HG03280 (cell line): Measurements from ENCODE around the gene FGFRL1.
A peak's percentile ranks its signal among the peaks of the same experiment; 100 is the strongest.

Experiments
- ATAC-seq: cut with Tn5 transposase; IDR thresholded peaks from one replicate; pipeline ENCODE4 v1.9.1; 2021; ENCODE audit warnings: mild to moderate bottlenecking, moderate library complexity; ENCODE audit not compliant: unreplicated experiment

Gene FGFRL1

GRCh38 chr4:1021386-1022050, 10.1 kb downstream of the FGFRL1 start:
- ATAC-seq, result peak; percentile 62

DNA sequence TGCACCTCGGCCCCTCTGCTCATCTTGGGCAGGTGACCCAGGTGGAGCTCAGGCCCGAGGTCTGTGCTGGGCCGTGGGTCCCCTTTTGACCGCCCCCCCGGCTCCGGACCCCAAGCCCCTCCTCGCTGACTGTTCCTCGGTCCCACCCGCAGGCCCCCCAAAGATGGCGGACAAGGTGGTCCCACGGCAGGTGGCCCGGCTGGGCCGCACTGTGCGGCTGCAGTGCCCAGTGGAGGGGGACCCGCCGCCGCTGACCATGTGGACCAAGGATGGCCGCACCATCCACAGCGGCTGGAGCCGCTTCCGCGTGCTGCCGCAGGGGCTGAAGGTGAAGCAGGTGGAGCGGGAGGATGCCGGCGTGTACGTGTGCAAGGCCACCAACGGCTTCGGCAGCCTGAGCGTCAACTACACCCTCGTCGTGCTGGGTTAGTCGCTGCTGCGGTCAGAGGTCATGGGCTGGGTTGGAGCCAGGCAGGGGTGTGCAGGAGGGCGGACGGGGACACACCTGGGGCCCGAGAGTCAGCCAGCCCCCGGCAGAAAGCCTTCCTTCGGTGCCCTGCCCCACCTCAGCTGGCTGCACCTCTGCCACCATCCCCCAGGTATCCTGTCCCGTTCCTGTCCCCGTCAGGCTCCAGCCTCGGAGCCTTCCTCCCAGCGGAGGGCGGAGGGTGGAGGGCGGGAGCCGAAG, 10.8 kb downstream of the FGFRL1 start:
- ATAC-seq, result no peak

DNA sequence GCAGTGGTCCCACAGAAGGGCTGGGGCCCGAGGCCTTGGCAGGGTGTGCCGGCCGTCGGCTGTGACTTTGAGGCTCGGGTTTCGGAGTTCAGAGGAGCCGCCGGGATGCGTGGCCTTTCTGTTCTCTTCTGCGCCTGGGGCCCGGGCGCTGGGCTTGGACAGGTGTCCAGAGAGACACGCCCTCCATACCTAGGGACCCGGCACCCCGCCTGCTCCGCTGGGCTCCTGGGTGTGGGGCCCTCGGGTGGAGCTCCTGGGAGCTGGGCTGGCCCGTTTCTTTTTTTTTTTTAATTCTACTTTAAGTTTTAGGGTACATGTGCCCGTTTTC, 11.3 kb downstream of the FGFRL1 start:
- ATAC-seq, result no peak

DNA sequence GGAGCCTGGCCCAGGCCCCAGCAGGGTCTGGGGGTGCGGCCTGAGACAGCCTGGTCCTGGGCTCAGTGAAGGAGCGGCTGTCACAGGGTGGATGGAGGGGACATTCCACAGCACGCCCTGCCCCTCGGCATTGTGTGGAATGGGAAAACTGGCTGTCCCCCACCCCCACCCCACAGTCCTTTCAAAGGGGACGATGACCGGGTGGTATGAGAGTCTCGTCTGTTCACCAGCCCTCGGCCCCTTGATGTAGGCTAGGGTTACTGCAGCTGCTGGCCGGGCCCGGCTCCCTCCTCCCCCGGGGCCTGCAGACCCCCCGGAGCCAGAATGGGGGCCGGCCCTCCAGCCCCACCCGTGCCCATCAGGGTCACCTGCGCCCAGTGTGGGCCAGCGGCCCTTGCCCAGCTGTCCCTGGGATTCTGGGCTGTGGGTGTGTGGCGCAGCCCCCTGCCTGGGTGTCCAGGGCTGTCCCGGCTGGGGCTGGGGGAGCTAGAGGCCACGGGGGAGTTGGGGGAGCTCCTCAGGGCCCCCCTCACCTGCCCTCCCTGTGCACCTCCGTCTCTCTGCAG, 11.7 kb downstream of the FGFRL1 start:
- ATAC-seq, result no peak

GRCh38 chr4:1023895-1024740, 12.7 kb downstream of the FGFRL1 start:
- no peak for ATAC-seq

DNA sequence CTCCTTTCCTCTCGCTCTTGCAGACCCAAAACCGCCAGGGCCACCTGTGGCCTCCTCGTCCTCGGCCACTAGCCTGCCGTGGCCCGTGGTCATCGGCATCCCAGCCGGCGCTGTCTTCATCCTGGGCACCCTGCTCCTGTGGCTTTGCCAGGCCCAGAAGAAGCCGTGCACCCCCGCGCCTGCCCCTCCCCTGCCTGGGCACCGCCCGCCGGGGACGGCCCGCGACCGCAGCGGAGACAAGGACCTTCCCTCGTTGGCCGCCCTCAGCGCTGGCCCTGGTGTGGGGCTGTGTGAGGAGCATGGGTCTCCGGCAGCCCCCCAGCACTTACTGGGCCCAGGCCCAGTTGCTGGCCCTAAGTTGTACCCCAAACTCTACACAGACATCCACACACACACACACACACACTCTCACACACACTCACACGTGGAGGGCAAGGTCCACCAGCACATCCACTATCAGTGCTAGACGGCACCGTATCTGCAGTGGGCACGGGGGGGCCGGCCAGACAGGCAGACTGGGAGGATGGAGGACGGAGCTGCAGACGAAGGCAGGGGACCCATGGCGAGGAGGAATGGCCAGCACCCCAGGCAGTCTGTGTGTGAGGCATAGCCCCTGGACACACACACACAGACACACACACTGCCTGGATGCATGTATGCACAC, 13.6 kb downstream of the FGFRL1 start:
- no peak for ATAC-seq

DNA sequence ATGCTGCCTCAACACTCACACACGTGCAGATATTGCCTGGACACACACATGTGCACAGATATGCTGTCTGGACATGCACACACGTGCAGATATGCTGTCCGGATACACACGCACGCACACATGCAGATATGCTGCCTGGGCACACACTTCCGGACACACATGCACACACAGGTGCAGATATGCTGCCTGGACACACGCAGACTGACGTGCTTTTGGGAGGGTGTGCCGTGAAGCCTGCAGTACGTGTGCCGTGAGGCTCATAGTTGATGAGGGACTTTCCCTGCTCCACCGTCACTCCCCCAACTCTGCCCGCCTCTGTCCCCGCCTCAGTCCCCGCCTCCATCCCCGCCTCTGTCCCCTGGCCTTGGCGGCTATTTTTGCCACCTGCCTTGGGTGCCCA, 14.7 kb downstream of the FGFRL1 start:
- ATAC-seq, result peak; percentile 66

DNA sequence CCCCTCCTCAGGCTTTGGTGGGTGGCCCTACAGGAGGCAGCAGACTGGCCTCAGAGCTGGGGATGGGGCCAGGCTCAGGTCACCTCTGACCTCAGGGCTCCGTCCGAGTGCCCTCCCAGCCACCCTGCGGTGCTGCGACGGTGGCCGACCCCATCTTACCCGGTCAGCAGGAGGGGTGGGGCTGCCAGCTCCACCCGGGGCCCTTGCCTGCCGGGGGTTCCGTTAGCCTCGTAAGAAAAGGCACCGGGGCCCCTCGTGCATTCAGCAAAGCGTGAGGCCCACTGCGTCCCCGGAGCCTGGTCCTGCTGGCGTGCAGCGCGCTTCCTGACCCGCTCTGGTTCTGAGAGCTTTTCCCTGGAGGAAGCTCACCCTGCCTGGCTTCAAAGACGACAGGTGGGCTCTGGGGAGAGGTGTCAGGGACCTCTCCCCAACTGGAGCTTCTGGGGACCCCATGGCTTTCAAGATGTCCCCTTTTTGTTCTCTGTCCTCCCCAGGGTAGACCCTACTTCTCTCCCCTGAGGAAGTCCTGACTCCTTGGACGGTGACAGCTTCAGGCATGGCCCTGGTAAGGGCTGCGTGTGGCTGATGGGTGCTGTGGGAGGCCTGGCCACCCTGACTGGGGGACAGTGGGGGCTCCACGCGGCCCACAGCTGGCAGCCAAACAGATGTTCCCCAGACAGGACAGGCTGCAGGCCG, 15.9 kb downstream of the FGFRL1 start:
- ATAC-seq, result no peak

- ATAC-seq, result no peak
Measured at GRCh38 chr4:1027915-1028238, 16.5 kb downstream of the FGFRL1 start.

- ATAC-seq, result no peak
Measured at GRCh38 chr4:1028574-1029220, 17.3 kb downstream of the FGFRL1 start.

GRCh38 chr4:1029529-1029928, 18.1 kb downstream of the FGFRL1 start:
- no peak for ATAC-seq

- ATAC-seq, result no peak
Measured at GRCh38 chr4:1030031-1030430, 18.6 kb downstream of the FGFRL1 start.

- no peak for ATAC-seq
Measured at GRCh38 chr4:1030559-1030958, 19.1 kb downstream of the FGFRL1 start.

- no peak for ATAC-seq
Measured at GRCh38 chr4:1031346-1031745, 19.9 kb downstream of the FGFRL1 start.

- no peak for ATAC-seq
Measured at GRCh38 chr4:1031956-1032795, 20.8 kb downstream of the FGFRL1 start.

- no peak for ATAC-seq
Measured at GRCh38 chr4:1032861-1033260, 21.4 kb downstream of the FGFRL1 start.

DNA sequence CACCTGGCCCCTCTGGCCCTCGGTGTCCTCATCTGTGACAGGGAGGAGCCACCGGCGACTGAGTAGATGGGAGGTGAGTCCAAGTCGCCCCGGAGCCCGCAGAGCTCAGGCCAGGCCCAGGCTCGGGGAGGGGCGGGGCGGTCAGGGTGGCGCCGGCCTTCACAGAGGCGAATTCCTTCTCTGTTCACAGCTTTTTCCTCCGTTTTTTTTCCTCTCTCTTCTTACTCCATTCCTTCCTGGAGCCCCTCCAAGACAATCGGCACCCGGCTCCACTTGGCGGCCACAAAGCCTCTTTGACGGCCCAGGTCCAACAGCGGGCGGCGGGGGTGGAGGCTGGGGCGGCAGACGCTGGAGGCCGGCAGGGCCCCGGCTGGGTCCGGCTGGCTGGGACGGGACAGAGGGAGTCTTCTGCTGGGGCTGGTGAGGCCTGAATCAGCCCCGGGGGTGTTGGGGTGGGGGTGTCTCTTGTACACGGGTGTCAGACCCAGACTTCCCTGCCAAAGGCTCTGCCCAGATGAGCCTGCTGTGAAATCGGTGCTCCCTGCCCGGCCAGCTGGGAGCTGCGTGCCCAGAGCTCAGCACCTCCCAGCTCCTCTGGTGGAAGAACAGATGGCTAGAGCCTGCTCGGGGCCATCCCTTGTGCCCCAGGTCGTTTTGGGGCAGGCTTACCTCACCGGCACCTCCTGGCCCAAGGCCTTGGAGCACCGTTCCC, 22.6 kb downstream of the FGFRL1 start:
- no peak for ATAC-seq

- no peak for ATAC-seq
Measured at GRCh38 chr4:1035510-1035909, 24.1 kb downstream of the FGFRL1 start.

DNA sequence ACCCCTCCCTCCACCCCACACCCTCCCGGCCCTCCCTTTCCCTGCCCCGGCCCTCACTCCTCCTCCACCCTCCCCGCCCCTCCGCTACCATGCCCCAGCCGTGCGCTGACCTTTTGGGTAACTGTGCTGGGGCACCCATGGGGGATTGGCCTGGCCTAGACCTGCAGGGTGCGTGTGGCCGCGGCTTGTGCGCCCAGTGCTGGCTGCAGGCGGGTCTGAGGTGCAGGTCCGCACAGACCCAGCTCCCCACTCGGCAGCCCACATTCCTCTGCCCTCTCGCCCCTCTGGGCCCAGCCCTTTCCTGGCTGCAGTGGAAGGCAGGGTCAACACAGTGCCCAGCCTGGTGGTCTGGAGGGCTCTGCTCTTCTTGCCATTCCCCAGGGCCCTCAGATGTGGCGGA, 24.7 kb downstream of the FGFRL1 start:
- no peak for ATAC-seq
